HEK293 (cell line): ENCODE results near the gene CRIP1.

Source experiments
- CTCF ChIA-PET: fragments of 350-600 bp; formaldehyde crosslinking; extraction: SDS; loops from one replicate; lab custom pipeline; 2021; ENCODE audit warnings: antibody characterized with exemption; lab: Yijun Ruan, JAX
- POLR2A ChIA-PET: fragments of 300-600 bp; formaldehyde crosslinking; extraction: SDS; loops from one replicate; lab custom pipeline; 2020; ENCODE audit warnings: antibody characterized with exemption, inconsistent platforms; lab: Yijun Ruan, JAX
- H3K27ac ChIP-seq: fragments of 200-500 bp; sonication (Bioruptor generic); 2 replicates; pipeline ENCODE4 v1.5.1; 2014; ENCODE audit warnings: low read depth, low read length, control low read depth, inconsistent platforms; ENCODE audit errors: extremely low read depth
- H3K36me3 ChIP-seq, 2 experiments: fragments of 200-500 bp in 1 of 2; sonication (Bioruptor generic) in 1 of 2; 1 replicate in 1 of 2; 2 replicates in 1 of 2; pipeline ENCODE4 v1.5.1; 2014 to 2017; ENCODE audit warnings: inconsistent platforms in 2 of 2, low read length in 2 of 2; ENCODE audit not compliant: control insufficient read depth in 2 of 2, insufficient read depth in 1 of 2
- H3K4me1 ChIP-seq: fragments of 200-500 bp; sonication (Bioruptor generic); 2 replicates; pipeline ENCODE4 v1.5.1; 2014; ENCODE audit warnings: mild to moderate bottlenecking, low read length, inconsistent platforms; ENCODE audit not compliant: control insufficient read depth, insufficient read depth
- H3K4me3 ChIP-seq: 2 replicates; pipeline ENCODE4 v1.5.1; 2011; ENCODE audit warnings: low read depth, mild to moderate bottlenecking, control low read depth, low read length, moderate library complexity
- H3K9me3 ChIP-seq: fragments of 200-500 bp; sonication (Bioruptor generic); 2 replicates; pipeline ENCODE4 v1.5.1; 2014; ENCODE audit warnings: low read depth, low read length, inconsistent platforms; ENCODE audit not compliant: control insufficient read depth, insufficient read depth
- IKZF3 ChIP-seq: fragments of 450-650 bp; IDR thresholded peaks from 2 replicates; pipeline ENCODE4 v1.5.0; 2018; ENCODE audit warnings: missing biosample characterization, mild to moderate bottlenecking, missing genetic modification characterization, moderate library complexity
- PRDM1 ChIP-seq: fragments of 450-650 bp; formaldehyde crosslinking; IDR thresholded peaks from 2 replicates; pipeline ENCODE4; 2016; ENCODE audit warnings: missing biosample characterization, missing genetic modification characterization
- ZFHX2 ChIP-seq: fragments of 450-650 bp; formaldehyde crosslinking; conservative IDR thresholded peaks from 2 replicates; pipeline ENCODE4 v1.5.1; 2016; ENCODE audit warnings: missing biosample characterization, missing genetic modification characterization
- ZFP3 ChIP-seq: fragments of 450-650 bp; formaldehyde crosslinking; IDR thresholded peaks from 2 replicates; pipeline ENCODE4 v1.5.1; 2016; ENCODE audit warnings: low read depth, missing biosample characterization, missing genetic modification characterization
- ZFP37 ChIP-seq: fragments of 450-650 bp; formaldehyde crosslinking; IDR thresholded peaks from 2 replicates; pipeline ENCODE4 v1.5.1; 2016; ENCODE audit warnings: missing biosample characterization, missing genetic modification characterization
- ZFP41 ChIP-seq: fragments of 450-650 bp; formaldehyde crosslinking; IDR thresholded peaks from 2 replicates; pipeline ENCODE4 v1.5.1; 2016; ENCODE audit warnings: missing biosample characterization, missing genetic modification characterization, borderline replicate concordance
- ZIC2 ChIP-seq: fragments of 450-650 bp; formaldehyde crosslinking; IDR thresholded peaks from 2 replicates; pipeline ENCODE4 v1.5.1; 2016; ENCODE audit warnings: missing biosample characterization, missing genetic modification characterization
- ZNF121 ChIP-seq: fragments of 450-650 bp; formaldehyde crosslinking; IDR thresholded peaks from 2 replicates; pipeline ENCODE4 v1.5.1; 2016; ENCODE audit warnings: missing biosample characterization, missing genetic modification characterization
- ZNF169 ChIP-seq: fragments of 450-650 bp; formaldehyde crosslinking; IDR thresholded peaks from 2 replicates; pipeline ENCODE4 v1.5.1; 2016; ENCODE audit warnings: missing biosample characterization, missing genetic modification characterization
- ZNF175 ChIP-seq: fragments of 450-650 bp; formaldehyde crosslinking; IDR thresholded peaks from 2 replicates; pipeline ENCODE4 v1.5.1; 2016; ENCODE audit warnings: missing biosample characterization, missing genetic modification characterization
- ZNF266 ChIP-seq: fragments of 450-650 bp; formaldehyde crosslinking; IDR thresholded peaks from 2 replicates; pipeline ENCODE4 v1.5.1; 2016; ENCODE audit warnings: missing biosample characterization, missing genetic modification characterization, low read depth
- ZNF274 ChIP-seq, 2 experiments: fragments of 200-500 bp in 1 of 2; fragments of 450-650 bp in 1 of 2; sonication (Bioruptor generic) in 1 of 2; formaldehyde crosslinking in 1 of 2; IDR thresholded peaks; 2 replicates each; pipeline versions ENCODE4 v1.5.1 to v1.6.1; 2014 to 2016; ENCODE audit warnings: borderline replicate concordance in 1 of 2, inconsistent platforms in 1 of 2, low read length in 1 of 2, missing biosample characterization in 1 of 2, missing genetic modification characterization in 1 of 2
- ZNF341 ChIP-seq: fragments of 450-650 bp; formaldehyde crosslinking; IDR thresholded peaks from 2 replicates; pipeline ENCODE4; 2016; ENCODE audit warnings: low read depth, missing biosample characterization, missing genetic modification characterization
- ZNF404 ChIP-seq: fragments of 450-650 bp; formaldehyde crosslinking; IDR thresholded peaks from 2 replicates; pipeline ENCODE4 v1.5.1; 2017; ENCODE audit warnings: missing biosample characterization, missing genetic modification characterization
- ZNF416 ChIP-seq: fragments of 450-650 bp; formaldehyde crosslinking; IDR thresholded peaks from 2 replicates; pipeline ENCODE4 v1.5.1; 2016; ENCODE audit warnings: missing biosample characterization, missing genetic modification characterization
- ZNF561 ChIP-seq: fragments of 450-650 bp; IDR thresholded peaks from 2 replicates; pipeline ENCODE4 v1.5.1; 2018; ENCODE audit warnings: missing biosample characterization, missing genetic modification characterization, borderline replicate concordance
- ZNF664 ChIP-seq: fragments of 450-650 bp; formaldehyde crosslinking; IDR thresholded peaks from 2 replicates; pipeline ENCODE4 v1.5.1; 2016; ENCODE audit warnings: missing biosample characterization, missing genetic modification characterization
- ZNF677 ChIP-seq: fragments of 450-650 bp; IDR thresholded peaks from 2 replicates; pipeline ENCODE4 v1.5.0; 2018; ENCODE audit warnings: missing biosample characterization, mild to moderate bottlenecking, missing genetic modification characterization, moderate library complexity
- ZNF76 ChIP-seq: fragments of 450-650 bp; formaldehyde crosslinking; IDR thresholded peaks from 2 replicates; pipeline ENCODE4; 2016; ENCODE audit warnings: low read depth, missing biosample characterization, missing genetic modification characterization, borderline replicate concordance
- TF ChIP-seq, protein P1 (sequence below): fragments of 450-650 bp; IDR thresholded peaks from 2 replicates; pipeline ENCODE4 v1.5.1; 2018; ENCODE audit warnings: missing biosample characterization, missing genetic modification characterization
- TF ChIP-seq, protein P2 (sequence below): fragments of 450-650 bp; formaldehyde crosslinking; IDR thresholded peaks from 2 replicates; pipeline ENCODE4 v1.5.1; 2016; ENCODE audit warnings: missing biosample characterization, missing genetic modification characterization

CRIP1 gene

DNA sequence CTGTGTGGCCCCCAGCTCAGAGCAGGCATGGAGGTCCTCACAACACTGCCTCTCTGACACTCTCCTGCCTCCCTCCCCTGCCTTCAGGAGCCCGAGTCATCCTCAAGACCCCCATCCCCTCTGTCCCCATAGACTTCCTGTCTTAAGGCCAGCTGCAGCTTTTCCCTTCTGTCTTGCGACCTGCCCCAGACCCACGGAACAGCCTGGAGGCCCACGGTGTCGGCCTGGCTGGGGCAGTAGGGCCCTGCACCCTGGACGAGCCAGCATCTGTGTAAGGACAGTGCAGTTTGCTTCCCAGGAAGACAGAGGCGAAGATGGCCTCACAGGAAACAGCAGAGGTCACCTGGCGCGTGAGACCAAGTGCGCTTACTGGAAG, 14.0 kb downstream of the CRIP1 start:
- Histone ChIP-seq H3K27ac (no peak overlapping the region), H3K4me1 (no peaks in the 10 kb centered on the region), H3K4me3 (no peak overlapping the region), H3K9me3 (no peaks in the 10 kb centered on the region), H3K36me3 (peaks cover 0 to 6% of the 10 kb centered on the region in 2 experiments; a peak in 1 of 3 replicates)
- no peak for TF ChIP-seq ZFP3 (tag by site-specific recombination)
- no peak for TF ChIP-seq ZNF175 (tag by site-specific recombination)
- no peak for TF ChIP-seq ZFHX2 (tag by site-specific recombination)
- TF ChIP-seq ZNF404 (tag by site-specific recombination) = no peak
- no peak for TF ChIP-seq IKZF3 (tag by site-specific recombination)
- no peak for TF ChIP-seq ZNF76 (tag by site-specific recombination)
- TF ChIP-seq, protein P1, sequence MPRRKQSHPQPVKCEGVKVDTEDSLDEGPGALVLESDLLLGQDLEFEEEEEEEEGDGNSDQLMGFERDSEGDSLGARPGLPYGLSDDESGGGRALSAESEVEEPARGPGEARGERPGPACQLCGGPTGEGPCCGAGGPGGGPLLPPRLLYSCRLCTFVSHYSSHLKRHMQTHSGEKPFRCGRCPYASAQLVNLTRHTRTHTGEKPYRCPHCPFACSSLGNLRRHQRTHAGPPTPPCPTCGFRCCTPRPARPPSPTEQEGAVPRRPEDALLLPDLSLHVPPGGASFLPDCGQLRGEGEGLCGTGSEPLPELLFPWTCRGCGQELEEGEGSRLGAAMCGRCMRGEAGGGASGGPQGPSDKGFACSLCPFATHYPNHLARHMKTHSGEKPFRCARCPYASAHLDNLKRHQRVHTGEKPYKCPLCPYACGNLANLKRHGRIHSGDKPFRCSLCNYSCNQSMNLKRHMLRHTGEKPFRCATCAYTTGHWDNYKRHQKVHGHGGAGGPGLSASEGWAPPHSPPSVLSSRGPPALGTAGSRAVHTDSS (tag by site-specific recombination) = no peak
- TF ChIP-seq ZNF266 = no peak
- TF ChIP-seq ZNF677 = no peak
- TF ChIP-seq ZFP37 (tag by site-specific recombination) = no peak
- TF ChIP-seq ZNF169 (tag by site-specific recombination) = no peak
- TF ChIP-seq, protein P2, sequence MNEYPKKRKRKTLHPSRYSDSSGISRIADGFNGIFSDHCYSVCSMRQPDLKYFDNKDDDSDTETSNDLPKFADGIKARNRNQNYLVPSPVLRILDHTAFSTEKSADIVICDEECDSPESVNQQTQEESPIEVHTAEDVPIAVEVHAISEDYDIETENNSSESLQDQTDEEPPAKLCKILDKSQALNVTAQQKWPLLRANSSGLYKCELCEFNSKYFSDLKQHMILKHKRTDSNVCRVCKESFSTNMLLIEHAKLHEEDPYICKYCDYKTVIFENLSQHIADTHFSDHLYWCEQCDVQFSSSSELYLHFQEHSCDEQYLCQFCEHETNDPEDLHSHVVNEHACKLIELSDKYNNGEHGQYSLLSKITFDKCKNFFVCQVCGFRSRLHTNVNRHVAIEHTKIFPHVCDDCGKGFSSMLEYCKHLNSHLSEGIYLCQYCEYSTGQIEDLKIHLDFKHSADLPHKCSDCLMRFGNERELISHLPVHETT (tag by site-specific recombination) = no peak
- ChIA-PET POLR2A (interaction anchor here (1.3 to 1.4 kb wide), 2 partner anchors 9 to 11 kb away, joined by 3 to 5 read pairs; no protein-coding TSS in a partner anchor), CTCF (interaction anchor here (1.1 kb wide), 1 partner anchor 135 kb away, joined by 4 read pairs; no protein-coding TSS in a partner anchor)

- Histone ChIP-seq H3K27ac (no peak overlapping the region), H3K36me3 (peaks cover 0 to 6% of the 10 kb centered on the region in 2 experiments; a peak in 1 of 3 replicates), H3K4me3 (no peak overlapping the region), H3K9me3 (no peaks in the 10 kb centered on the region), H3K4me1 (no peaks in the 10 kb centered on the region)
- POLR2A ChIA-PET = interaction anchor here (1.3 to 1.4 kb wide), 2 partner anchors 10 kb away, joined by 5 to 6 read pairs; partner anchors contain the start of gene TEDC1
- TF ChIP-seq ZNF274 (IDR thresholded peaks at IDR 0.05; ENCODE audit: low read length) = no peak
- TF ChIP-seq ZNF274 (tag by site-specific recombination; IDR thresholded peaks at IDR 0.05; ENCODE audit: borderline replicate concordance) = no peak
- TF ChIP-seq ZIC2 (tag by site-specific recombination) = no peak
- no peak for TF ChIP-seq ZNF561 (tag by site-specific recombination)
- TF ChIP-seq PRDM1 (tag by site-specific recombination) = no peak
- TF ChIP-seq ZNF341 = peak; percentile 58
- no peak for TF ChIP-seq ZNF416 (tag by site-specific recombination)
- TF ChIP-seq ZFP41 (tag by site-specific recombination) = no peak
- peak; percentile 25; the same call in 1 of the 2 replicates for TF ChIP-seq ZNF664 (tag by site-specific recombination)
- peak; percentile 94 for TF ChIP-seq ZNF121 (tag by site-specific recombination)
- CTCF ChIA-PET = interaction anchor here (0.7 to 1.3 kb wide), 3 partner anchors 21 to 136 kb away, joined by 4 read pairs; no protein-coding TSS in a partner anchor
These were observed 15.0 kb downstream of the CRIP1 start for GRCh38 chr14:105501504-105502291.
